Motor neuron (in vitro differentiated cells): ENCODE results near the gene ZNF148. TPM values are rescaled to one million over a fixed set of nuclear protein-coding genes. Genes with fewer than 3 reads are reported as not detected.
A peak's percentile ranks its signal among the peaks of the same experiment; 100 is the strongest.
"Not testable (repeated sequence)": the region's sequence is repeated elsewhere in the genome, so short reads cannot be mapped to it uniquely, and the experiment has no call there.

Source experiments
- ATAC-seq, 8 experiments: fragments of 200-7000 bp; cut with Tn5 transposase; replicated peaks in 6 of 8; 2 replicates each; pipeline ENCODE4 v1.8.0; 2021; ENCODE audit warnings: mild to moderate bottlenecking in 8 of 8, moderate library complexity in 8 of 8
- H3K27ac ChIP-seq, 2 donors: fragments of 250-450 bp; sonication (Bioruptor Pico); 2 replicates each; pipeline ENCODE4 v1.9.0; 2021; ENCODE audit warnings: antibody characterized with exemption in 2 of 2, mild to moderate bottlenecking in 2 of 2, moderate library complexity in 1 of 2
- H3K4me1 ChIP-seq, 2 donors: fragments of 250-450 bp; sonication (Bioruptor Pico); replicated peaks in 1 of 2; 2 replicates each; pipeline ENCODE4 v1.6.1; 2021; ENCODE audit warnings: antibody characterized with exemption in 2 of 2, mild to moderate bottlenecking in 2 of 2, moderate library complexity in 1 of 2
- H3K4me3 ChIP-seq, 5 donors: fragments of 250-450 bp; sonication (Bioruptor Pico); 2 replicates each; pipeline ENCODE4 v1.9.0; 2021; ENCODE audit warnings: antibody characterized with exemption in 5 of 5, mild to moderate bottlenecking in 5 of 5, moderate library complexity in 4 of 5
- WGBS, 10 experiments: fragments of 450-650 bp; shearing (Covaris generic); methylation state at CpG; one replicate each; pipeline ENCODE4 v1.0.0; 2022; 5-methylcytosine and 5-hydroxymethylcytosine counted together
- in situ Hi-C, 9 experiments: fragments of 400-800 bp; cut with MboI; loops; one replicate each; pipeline ENCODE4 v1.15.0; 2021; ENCODE audit warnings: low sequenced_read_pairs in 9 of 9, low pct_unique_long_range_greater_than_20kb in 2 of 9; ENCODE audit not compliant: unreplicated experiment in 9 of 9
- total RNA-seq, 8 experiments: library from RNA; unstranded; fragments of 300-600 nt; gene quantifications; 2 replicates each; pipeline versions ENCODE4 v1.2.3 to v1.2.4, GENCODE V29; 2022

The ZNF148 gene
- total RNA-seq, 8 experiments from 2014 or later, result 17.8 to 38.3 (median 22.4) TPM

GRCh38 chr3:125343367-125343766, 31.8 kb downstream of the ZNF148 start:
- ATAC-seq, H3K4me1 ChIP-seq, in situ Hi-C loops, H3K27ac ChIP-seq, H3K4me3 ChIP-seq: not testable (repeated sequence)
- WGBS, 10 experiments, result 78 to 100% (median 100%) methylated on average over 1 to 6 of the region's 7 CpGs; no CpG with 5 or more reads in 3 of the 10 experiments

GRCh38 chr3:125340121-125340520, 35.0 kb downstream of the ZNF148 start:
- H3K27ac ChIP-seq, result no peak overlapping the region
- 80 to 100% (median 100%) methylated on average over 1 to 2 of the region's 2 CpGs; no CpG with 5 or more reads in 5 of the 10 experiments for WGBS, 10 experiments
- no peak overlapping the region for H3K4me3 ChIP-seq
- ATAC-seq, result no peak
- in situ Hi-C loops, result no loop called here
- no peaks in the 10 kb centered on the region for H3K4me1 ChIP-seq

- in situ Hi-C loops, result no loop called here
- ATAC-seq, result no peak
- WGBS, 10 experiments, result 89 to 100% (median 100%) methylated on average over 1 to 2 of the region's 2 CpGs; no CpG with 5 or more reads in 1 of the 10 experiments
- Histone ChIP-seq H3K4me1 (no peaks in the 10 kb centered on the region), H3K27ac (no peak overlapping the region), H3K4me3 (no peak overlapping the region)
Measured at GRCh38 chr3:125337506-125337905, 37.6 kb downstream of the ZNF148 start.

- in situ Hi-C loops, result no loop called here
- Histone ChIP-seq H3K4me3 (no peak overlapping the region), H3K27ac (no peak overlapping the region), H3K4me1 (no peaks in the 10 kb centered on the region)
- WGBS, 10 experiments, result 50 to 100% (median 93%) methylated on average over 1 to 3 of the region's 5 CpGs
- no peak for ATAC-seq
Measured at GRCh38 chr3:125334675-125335560, 40.2 kb downstream of the ZNF148 start.

- Histone ChIP-seq H3K4me3 (no peak overlapping the region), H3K27ac (no peak overlapping the region), H3K4me1 (no peaks in the 10 kb centered on the region)
- in situ Hi-C loops, result no loop called here
- WGBS, 10 experiments, result 40 to 81% (median 50%) methylated on average over 1 to 2 of the region's 2 CpGs; no CpG with 5 or more reads in 3 of the 10 experiments
- peak in 3 of 8 experiments; percentile 39 to 72 (median 61) for ATAC-seq
Measured at GRCh38 chr3:125332504-125332903, 42.6 kb downstream of the ZNF148 start.

GRCh38 chr3:125331243-125331642, 43.9 kb downstream of the ZNF148 start:
- peak in 1 of 8 experiments; percentile 26 for ATAC-seq
- no peak overlapping the region for H3K27ac ChIP-seq

GRCh38 chr3:125326957-125327356, 48.2 kb downstream of the ZNF148 start:
- in situ Hi-C loops, result no loop called here
- 38 to 89% (median 75%) methylated on average over 2 to 4 of the region's 4 CpGs; no CpG with 5 or more reads in 1 of the 10 experiments for WGBS, 10 experiments
- no peak for ATAC-seq
- H3K27ac ChIP-seq, result no peak overlapping the region
- H3K4me3 ChIP-seq, result no peak overlapping the region
- no peaks in the 10 kb centered on the region for H3K4me1 ChIP-seq

More at GRCh38 chr3:125331243-125331642, 43.9 kb downstream of the ZNF148 start:
- in situ Hi-C loops, result no loop called here
- Histone ChIP-seq H3K4me3 (no peak overlapping the region), H3K4me1 (no peaks in the 10 kb centered on the region)

GRCh38 chr3:125325746-125326145, 49.4 kb downstream of the ZNF148 start:
- Histone ChIP-seq H3K4me3 (no peak overlapping the region), H3K4me1 (no peaks in the 10 kb centered on the region), H3K27ac (no peak overlapping the region)
- no peak for ATAC-seq
- in situ Hi-C loops, result no loop called here

- in situ Hi-C loops, result no loop called here
- 0 to 86% (median 67%) methylated on average over 1 of the region's 1 CpG; no CpG with 5 or more reads in 2 of the 10 experiments for WGBS, 10 experiments
- Histone ChIP-seq H3K27ac (no peak overlapping the region), H3K4me3 (no peak overlapping the region), H3K4me1 (peaks cover 0 to 1% of the 10 kb centered on the region in 2 donors)
- peak in 1 of 8 experiments; percentile 40 for ATAC-seq
Measured at GRCh38 chr3:125324341-125324740, 50.8 kb downstream of the ZNF148 start.

- Histone ChIP-seq H3K4me1 (peaks cover 9% of the 10 kb centered on the region in 2 donors), H3K4me3 (no peak overlapping the region), H3K27ac (no peak overlapping the region)
- 75 to 100% (median 100%) methylated on average over 1 to 2 of the region's 2 CpGs for WGBS, 10 experiments
- no peak for ATAC-seq
- in situ Hi-C loops, result no loop called here
Measured at GRCh38 chr3:125322917-125323316, 52.2 kb downstream of the ZNF148 start.

GRCh38 chr3:125322166-125322565, 53.0 kb downstream of the ZNF148 start:
- Histone ChIP-seq H3K4me3 (no peak overlapping the region), H3K4me1 (peaks cover 9% of the 10 kb centered on the region in 2 donors), H3K27ac (no peak overlapping the region)
- ATAC-seq, result peak in 6 of 8 experiments; percentile 21 to 91 (median 48)
- in situ Hi-C loops, result no loop called here
- 0 to 100% (median 80%) methylated on average over 1 to 4 of the region's 6 CpGs; no CpG with 5 or more reads in 4 of the 10 experiments for WGBS, 10 experiments

GRCh38 chr3:125319765-125320164, 55.4 kb downstream of the ZNF148 start:
- no peak overlapping the region for H3K27ac ChIP-seq
- no peak overlapping the region for H3K4me3 ChIP-seq
- no peak for ATAC-seq
- in situ Hi-C loops, result no loop called here
- WGBS, 10 experiments, result 43 to 100% (median 91%) methylated on average over 1 to 2 of the region's 2 CpGs; no CpG with 5 or more reads in 1 of the 10 experiments
- H3K4me1 ChIP-seq, result peaks cover 9% of the 10 kb centered on the region in 2 donors

GRCh38 chr3:125318871-125319270, 56.3 kb downstream of the ZNF148 start:
- 17 to 100% (median 60%) methylated on average over 1 to 4 of the region's 4 CpGs; no CpG with 5 or more reads in 2 of the 10 experiments for WGBS, 10 experiments
- peak overlapping the region in 1 of 2 donors; percentile 13 for H3K27ac ChIP-seq
- in situ Hi-C loops, result no loop called here
- ATAC-seq, result peak in 3 of 8 experiments; percentile 39 to 54 (median 47)
- H3K4me1 ChIP-seq, result peaks cover 9% of the 10 kb centered on the region in 2 donors
- H3K4me3 ChIP-seq, result no peak overlapping the region
